Endodermal cell (in vitro differentiated cells): ENCODE data around the gene EZR. TPM values are rescaled to one million over a fixed set of nuclear protein-coding genes. Genes with fewer than 3 reads are reported as not detected.

ENCODE experiments used
- DNase-seq: peaks from one replicate; pipeline ENCODE4 v3.0.0-alpha.2; 2017
- H3K27ac ChIP-seq: 2 replicates; pipeline ENCODE4 v1.5.1; 2013; ENCODE audit warnings: mild to moderate bottlenecking, low read depth, low read length, moderate library complexity
- H3K27me3 ChIP-seq: 2 replicates; pipeline ENCODE4 v1.6.1; 2013; ENCODE audit warnings: mild to moderate bottlenecking, low read length, moderate library complexity; ENCODE audit not compliant: insufficient read depth, control insufficient read depth, poor library complexity, severe bottlenecking
- H3K36me3 ChIP-seq: 2 replicates; pipeline ENCODE4 v1.7.0; 2013; ENCODE audit warnings: mild to moderate bottlenecking, low read length, moderate library complexity; ENCODE audit not compliant: control insufficient read depth, insufficient read depth
- H3K4me1 ChIP-seq: one replicate; pipeline ENCODE4 v1.7.0; 2013; ENCODE audit warnings: low read length; ENCODE audit not compliant: control insufficient read depth, insufficient read depth
- H3K4me3 ChIP-seq: 2 replicates; pipeline ENCODE4 v1.5.1; 2013; ENCODE audit warnings: mild to moderate bottlenecking, low read length, moderate library complexity
- H3K9ac ChIP-seq: 2 replicates; pipeline ENCODE4 v1.6.1; 2013; ENCODE audit warnings: mild to moderate bottlenecking, low read length, moderate library complexity; ENCODE audit not compliant: poor library complexity, severe bottlenecking; ENCODE audit errors: extremely low read depth
- H3K9me3 ChIP-seq: 2 replicates; pipeline ENCODE4 v1.6.1; 2013; ENCODE audit warnings: mild to moderate bottlenecking, low read length, moderate library complexity; ENCODE audit not compliant: control insufficient read depth
- H3K27ac Mint-ChIP-seq: 2 replicates; pipeline ENCODE4 v1.8.0; 2020; ENCODE audit warnings: mixed read lengths
- H3K27me3 Mint-ChIP-seq: 2 replicates; pipeline ENCODE4 v1.8.0; 2021; ENCODE audit warnings: mild to moderate bottlenecking, mixed read lengths; ENCODE audit not compliant: insufficient read depth
- H3K36me3 Mint-ChIP-seq: 2 replicates; pipeline ENCODE4 v1.8.0; 2020; ENCODE audit warnings: low read depth, mixed read lengths
- H3K4me1 Mint-ChIP-seq: 2 replicates; pipeline ENCODE4 v1.8.0; 2020; ENCODE audit warnings: mixed read lengths
- H3K4me3 Mint-ChIP-seq: 2 replicates; pipeline ENCODE4 v1.8.0; 2020; ENCODE audit warnings: mild to moderate bottlenecking, moderate library complexity, mixed read lengths
- H3K9me3 Mint-ChIP-seq: 2 replicates; pipeline ENCODE4 v1.8.0; 2020; ENCODE audit warnings: mild to moderate bottlenecking, mixed read lengths
- CTCF ChIP-seq: fragments of 200-600 bp; sonication (generic); conservative IDR thresholded peaks from 2 replicates; pipeline ENCODE4 v1.5.0; 2021; ENCODE audit warnings: antibody characterized with exemption, mild to moderate bottlenecking
- WGBS, 2 experiments: methylation state at CpG; one replicate each; pipeline versions ENCODE4 v1.1.5 to v1.1.7; 2013; ENCODE audit warnings: missing lambda C conversion rate in 2 of 2, mixed read lengths in 1 of 2; ENCODE audit not compliant: insufficient coverage in 1 of 2, insufficient read length in 1 of 2; 5-methylcytosine and 5-hydroxymethylcytosine counted together
- total RNA-seq, 2 donors: library from RNA; stranded (reverse); fragmentation: NEBNext Ultra II Directional in 1 of 2; extraction: Animal tissue kit (Norgen Biotek cat#: 25700) in 1 of 2; gene quantifications; 2 replicates in 1 of 2; 3 replicates in 1 of 2; pipeline ENCODE4 v1.2.1, GENCODE V29; 2021

Gene EZR
- total RNA-seq, 2 donors from 2014 or later, result 145 to 209 TPM

GRCh38 chr6:158744986-158745430 is 74.2 kb downstream of the EZR start:
- no peaks in the 10 kb centered on the region for H3K36me3 Mint-ChIP-seq
- no peak overlapping the region for H3K27ac Mint-ChIP-seq
- Histone ChIP-seq H3K9ac (no peak overlapping the region), H3K4me1 (no peaks in the 10 kb centered on the region), H3K27me3 (no peaks in the 10 kb centered on the region), H3K4me3 (no peak overlapping the region), H3K27ac (no peak overlapping the region), H3K9me3 (peaks cover 7% of the 10 kb centered on the region), H3K36me3 (no peaks in the 10 kb centered on the region)
- peaks cover 6% of the 10 kb centered on the region for H3K9me3 Mint-ChIP-seq
- TF ChIP-seq CTCF, result no peak
- no peak for DNase-seq
- peaks cover 4% of the 10 kb centered on the region for H3K4me1 Mint-ChIP-seq
- 90 to 96% methylated on average over 5 of the region's 5 CpGs for WGBS, 2 experiments
- H3K27me3 Mint-ChIP-seq, result no peaks in the 10 kb centered on the region
- no peak overlapping the region for H3K4me3 Mint-ChIP-seq

- no peak overlapping the region for H3K27ac ChIP-seq
- no peaks in the 10 kb centered on the region for H3K4me1 ChIP-seq
- Mint-ChIP-seq H3K4me3 (no peak overlapping the region), H3K9me3 (peaks cover 12% of the 10 kb centered on the region), H3K4me1 (peaks cover 4% of the 10 kb centered on the region), H3K36me3 (no peaks in the 10 kb centered on the region), H3K27ac (no peak overlapping the region), H3K27me3 (no peaks in the 10 kb centered on the region)
- peaks cover 18% of the 10 kb centered on the region for H3K9me3 ChIP-seq
- no peak for DNase-seq
- 92 to 95% methylated on average over 6 of the region's 6 CpGs for WGBS, 2 experiments
- H3K27me3 ChIP-seq, result no peaks in the 10 kb centered on the region
- H3K4me3 ChIP-seq, result no peak overlapping the region
- H3K36me3 ChIP-seq, result no peaks in the 10 kb centered on the region
- no peak overlapping the region for H3K9ac ChIP-seq
- no peak for TF ChIP-seq CTCF
Observed at GRCh38 chr6:158743033-158743651, 76.0 kb downstream of the EZR start.

- no peaks in the 10 kb centered on the region for H3K27me3 ChIP-seq
- 85% methylated on average over 1 of the region's 1 CpG; no CpG with 5 or more reads in 1 of the 2 experiments for WGBS, 2 experiments
- H3K4me3 Mint-ChIP-seq, result no peak overlapping the region
- no peak overlapping the region for H3K4me3 ChIP-seq
- no peak overlapping the region for H3K27ac ChIP-seq
- no peak overlapping the region for H3K9ac ChIP-seq
- no peak for DNase-seq
- H3K27ac Mint-ChIP-seq, result no peak overlapping the region
- H3K36me3 Mint-ChIP-seq, result no peaks in the 10 kb centered on the region
- no peaks in the 10 kb centered on the region for H3K36me3 ChIP-seq
- peaks cover 4% of the 10 kb centered on the region for H3K4me1 Mint-ChIP-seq
- H3K9me3 Mint-ChIP-seq, result peaks cover 12% of the 10 kb centered on the region
- H3K9me3 ChIP-seq, result peaks cover 22% of the 10 kb centered on the region
- H3K27me3 Mint-ChIP-seq, result no peaks in the 10 kb centered on the region
- no peaks in the 10 kb centered on the region for H3K4me1 ChIP-seq
- TF ChIP-seq CTCF, result no peak
Observed at GRCh38 chr6:158739673-158740072, 79.5 kb downstream of the EZR start.
